NOMO-1 treated with dmso at 0.1 percent for 144 hours (cell line): ENCODE results near the gene TMEM9B.

Source experiments
- DNase-seq: peaks from one replicate; lab custom pipeline; 2025; ENCODE audit not compliant: unreplicated experiment; lab: John Stamatoyannopoulos, UW

The TMEM9B gene

DNA sequence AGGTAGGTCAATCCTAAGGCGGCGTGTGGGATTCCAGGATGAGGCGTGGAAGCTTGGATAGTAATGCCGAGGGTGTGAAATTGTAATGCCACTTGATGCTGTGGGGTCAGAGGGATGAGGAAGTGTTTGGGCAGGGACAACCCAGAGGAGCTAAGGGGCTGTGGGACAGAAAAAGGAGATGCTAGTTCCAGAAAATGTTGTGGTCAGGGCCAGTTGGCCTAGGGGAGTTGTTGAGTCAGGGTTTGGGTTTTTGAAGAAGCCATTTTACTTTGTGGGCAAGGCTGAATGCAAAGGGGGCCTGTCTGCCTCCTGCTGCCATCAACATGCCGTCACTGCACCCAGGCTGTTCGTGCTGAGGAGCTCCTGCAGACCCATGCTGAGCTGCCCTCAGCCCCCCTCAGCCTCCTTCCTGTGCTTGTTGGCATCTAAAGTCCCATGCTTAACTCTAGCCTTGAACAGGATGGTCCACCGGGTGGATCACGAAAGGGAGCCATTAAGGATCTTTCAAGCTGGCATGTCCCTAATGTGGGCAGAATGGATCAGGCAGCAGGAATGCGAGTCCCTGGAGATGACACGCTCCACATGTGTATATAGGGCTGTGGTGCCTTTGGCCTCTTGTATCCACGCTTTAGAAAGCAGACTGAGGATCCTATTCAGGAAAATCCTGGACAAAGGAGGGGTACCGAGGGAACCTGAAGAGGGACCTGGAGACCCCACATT lies 33.6 kb downstream of the TMEM9B start:
- no peak for DNase-seq

DNA sequence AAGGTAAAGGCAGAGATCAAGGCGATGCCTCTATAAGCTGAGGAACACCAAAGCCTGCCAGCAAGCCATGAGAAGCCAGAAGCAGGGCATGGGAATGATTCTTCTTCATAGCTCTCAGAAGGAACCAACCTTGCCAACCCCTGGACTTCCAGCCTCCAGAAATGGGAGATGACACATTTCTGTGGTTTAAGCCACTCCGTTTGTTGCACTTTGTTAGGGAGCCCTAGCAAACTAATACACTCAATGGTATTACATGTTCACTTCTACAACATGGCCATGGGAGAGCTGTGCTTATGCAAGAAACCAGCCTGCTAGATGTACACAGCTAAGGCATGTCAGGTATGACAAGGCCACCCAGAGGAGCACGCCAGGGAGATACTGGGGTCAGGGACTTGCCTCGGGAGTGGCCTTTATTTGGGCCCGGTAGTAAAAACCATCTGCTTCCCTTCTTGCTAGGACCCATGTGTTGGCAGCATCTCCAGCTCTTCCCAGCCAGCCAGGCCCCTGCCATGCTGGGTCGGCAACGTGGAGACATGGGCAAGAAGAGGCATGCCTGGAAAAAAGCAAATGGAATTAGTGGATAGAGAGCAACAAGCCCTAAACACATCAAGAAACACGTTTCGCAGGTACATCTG lies 35.1 kb downstream of the TMEM9B start:
- no peak for DNase-seq

DNA sequence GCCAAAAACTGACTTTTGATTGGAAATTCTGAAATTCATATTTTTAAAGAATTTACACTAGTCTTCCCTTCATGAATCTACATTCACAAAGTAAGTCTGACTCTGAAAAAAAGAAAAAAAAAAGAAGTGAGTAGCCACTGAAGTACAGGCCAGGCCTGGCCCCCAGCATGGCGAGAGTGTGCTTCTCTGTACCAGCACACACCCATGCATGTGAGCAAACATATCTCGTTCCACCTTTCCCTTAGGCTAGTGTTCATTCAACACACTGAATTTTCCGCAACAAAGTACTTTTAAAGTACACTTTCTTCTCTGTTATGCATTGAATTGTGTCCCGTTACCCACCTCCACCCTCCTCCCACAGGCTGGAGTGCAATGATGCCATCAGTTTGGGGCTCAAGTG lies 36.0 kb downstream of the TMEM9B start:
- DNase-seq: no peak

DNA sequence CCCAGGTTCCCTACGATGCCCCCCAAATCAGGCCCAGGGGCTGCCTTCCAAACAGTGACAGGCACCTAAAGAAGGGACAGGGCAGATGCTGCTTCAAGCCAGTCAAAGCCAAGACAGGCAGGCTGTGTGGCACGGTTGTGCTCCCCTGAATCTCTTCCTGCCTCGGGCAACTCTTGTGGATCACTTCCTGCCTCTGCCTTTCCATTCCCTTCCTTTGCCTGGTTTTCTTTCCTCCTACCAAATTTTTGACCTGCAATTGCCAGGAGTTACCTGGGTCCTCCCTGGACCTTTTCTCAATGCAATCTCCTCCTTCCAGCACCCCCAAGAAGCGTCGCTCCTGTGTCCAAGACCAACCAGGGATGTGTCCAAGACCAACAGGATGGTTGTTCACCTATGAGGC lies 37.0 kb downstream of the TMEM9B start:
- no peak for DNase-seq

DNA sequence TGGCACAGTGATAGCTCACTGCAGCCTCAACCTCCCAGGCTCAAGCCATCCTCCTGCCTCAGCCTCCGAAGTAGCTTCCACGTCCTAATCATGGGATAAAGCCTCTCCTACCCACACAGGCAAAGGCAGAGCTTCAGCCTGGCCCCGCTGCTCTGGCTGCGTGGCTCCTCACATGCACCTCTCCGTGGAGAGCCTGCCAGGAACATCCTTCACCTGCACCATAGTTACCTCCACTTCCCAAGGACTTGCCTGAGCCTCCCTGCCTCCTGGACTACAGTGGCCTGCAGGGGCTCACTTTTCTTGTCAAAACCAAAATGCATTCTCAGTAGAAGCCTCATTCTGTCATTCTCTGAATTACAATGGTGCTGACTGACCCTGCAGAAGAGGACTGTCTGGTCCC lies 38.0 kb downstream of the TMEM9B start:
- DNase-seq: no peak

DNA sequence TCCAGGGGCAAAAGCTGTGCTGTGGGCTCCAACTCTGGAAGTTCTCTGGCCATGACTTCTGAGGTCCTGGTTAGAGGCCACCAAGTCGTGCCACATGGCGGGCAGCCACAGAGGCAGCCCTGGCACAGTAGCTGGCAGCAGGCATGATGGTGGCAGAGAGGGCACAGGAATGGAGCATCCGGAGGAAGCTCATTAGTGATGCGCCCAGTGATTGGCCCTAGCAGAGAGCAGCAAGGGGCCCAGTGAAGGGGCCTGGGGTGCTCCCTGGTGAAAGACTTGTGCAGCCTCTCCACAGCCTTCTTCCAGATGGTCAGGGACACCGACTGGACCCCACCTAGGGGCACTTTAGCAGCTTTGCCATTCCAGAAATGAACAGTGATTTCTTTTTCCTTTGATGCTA lies 38.5 kb downstream of the TMEM9B start:
- no peak for DNase-seq

DNA sequence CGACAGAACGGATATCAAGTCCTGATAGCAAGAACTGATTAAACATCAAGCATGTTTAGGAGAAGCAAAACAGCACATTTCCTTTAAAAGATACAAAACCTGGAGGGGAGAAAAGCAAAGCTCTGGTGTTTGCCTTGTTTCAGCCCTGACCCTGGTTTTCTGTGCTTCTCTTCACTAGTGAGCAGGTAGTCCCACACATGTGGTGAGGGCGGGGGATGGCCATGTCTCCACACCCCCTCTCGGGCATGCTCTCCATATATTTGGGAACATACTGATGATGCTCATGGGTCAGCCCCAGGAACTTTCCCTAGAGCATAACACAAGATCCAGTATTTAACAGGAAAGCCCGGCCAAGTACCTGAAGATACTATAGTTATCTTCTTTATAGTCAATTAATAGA lies 41.6 kb downstream of the TMEM9B start:
- DNase-seq: no peak

DNA sequence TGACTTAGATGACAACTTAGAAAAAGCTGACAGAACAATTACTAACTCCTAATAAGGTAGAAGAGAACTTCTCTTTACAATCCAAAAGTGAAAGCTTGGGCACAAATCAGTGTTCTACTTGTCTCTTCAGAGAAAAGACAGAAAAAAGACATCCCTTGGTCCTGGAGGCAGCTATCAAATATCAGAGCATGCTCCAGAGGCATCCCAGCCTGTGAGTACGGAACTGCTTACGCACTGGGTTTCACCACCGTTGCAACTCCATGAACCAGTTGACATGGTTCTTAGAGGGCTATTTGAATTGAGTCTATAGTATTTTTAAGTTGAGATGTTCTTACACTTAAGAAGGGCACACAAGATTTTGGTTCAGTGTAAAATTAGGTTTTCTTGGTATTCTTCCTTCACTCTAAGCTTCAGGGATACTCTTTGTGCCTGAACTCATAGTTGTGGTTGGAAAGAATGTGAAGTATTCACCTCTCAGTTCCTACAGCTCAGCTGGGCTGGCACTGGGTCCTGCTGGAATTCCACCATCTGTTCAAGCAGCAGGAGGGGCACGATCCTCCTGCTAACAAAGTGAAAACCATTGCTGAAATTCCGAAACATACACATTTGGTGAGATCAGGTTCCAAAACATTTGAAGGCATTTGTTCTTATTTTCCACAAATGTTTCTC lies 47.0 kb downstream of the TMEM9B start:
- no peak for DNase-seq

DNA sequence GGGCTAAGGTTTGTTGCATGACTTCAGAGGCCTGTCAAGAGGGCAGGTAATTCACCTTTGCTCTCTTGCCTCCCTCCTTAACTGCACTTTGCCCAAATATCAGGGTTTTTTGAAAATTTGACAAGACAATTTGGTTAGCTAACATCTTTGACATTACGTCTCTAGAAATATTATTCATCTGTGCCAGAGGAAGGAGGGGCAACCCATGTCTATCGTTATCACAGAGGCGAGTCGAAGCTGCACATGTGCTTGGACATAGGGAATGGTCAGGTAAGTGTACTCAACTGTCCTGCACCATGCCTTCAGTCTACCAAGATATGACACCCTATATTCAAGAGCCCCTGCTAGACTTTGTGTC lies 49.6 kb downstream of the TMEM9B start:
- DNase-seq: no peak

DNA sequence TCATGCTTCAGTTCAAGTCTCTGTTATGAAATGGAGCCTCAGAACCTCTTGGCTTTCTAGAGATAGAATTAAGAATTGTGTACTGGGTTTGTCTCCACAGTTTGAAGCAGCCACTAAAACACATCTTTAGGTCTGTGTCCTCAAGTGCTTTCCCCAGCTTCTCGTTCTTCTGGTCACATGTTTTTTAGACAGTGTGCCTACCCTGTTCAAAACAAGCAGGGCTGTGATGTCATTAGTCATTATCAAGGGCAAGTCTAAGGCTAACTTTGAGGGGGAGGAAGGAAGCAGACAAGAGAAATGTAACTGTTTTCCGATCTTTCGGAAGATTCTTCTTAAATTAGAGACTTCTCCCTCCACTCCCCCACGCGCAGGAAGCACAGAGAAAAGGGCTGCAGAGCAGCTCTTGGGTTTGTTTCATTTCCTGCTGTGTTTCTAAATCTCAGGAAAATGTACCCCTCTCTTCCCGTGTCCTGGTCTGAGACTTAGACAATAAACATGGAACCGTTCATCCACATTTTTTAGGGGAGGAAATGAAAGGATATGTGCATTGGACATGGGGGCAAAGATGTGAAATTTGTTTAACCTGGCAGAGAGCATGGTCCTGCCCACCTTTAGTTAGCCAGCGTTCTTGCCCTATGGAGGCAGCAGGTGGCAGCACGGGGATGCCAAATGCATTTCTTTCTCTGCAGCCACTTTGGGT lies 50.1 kb downstream of the TMEM9B start:
- no peak for DNase-seq

DNA sequence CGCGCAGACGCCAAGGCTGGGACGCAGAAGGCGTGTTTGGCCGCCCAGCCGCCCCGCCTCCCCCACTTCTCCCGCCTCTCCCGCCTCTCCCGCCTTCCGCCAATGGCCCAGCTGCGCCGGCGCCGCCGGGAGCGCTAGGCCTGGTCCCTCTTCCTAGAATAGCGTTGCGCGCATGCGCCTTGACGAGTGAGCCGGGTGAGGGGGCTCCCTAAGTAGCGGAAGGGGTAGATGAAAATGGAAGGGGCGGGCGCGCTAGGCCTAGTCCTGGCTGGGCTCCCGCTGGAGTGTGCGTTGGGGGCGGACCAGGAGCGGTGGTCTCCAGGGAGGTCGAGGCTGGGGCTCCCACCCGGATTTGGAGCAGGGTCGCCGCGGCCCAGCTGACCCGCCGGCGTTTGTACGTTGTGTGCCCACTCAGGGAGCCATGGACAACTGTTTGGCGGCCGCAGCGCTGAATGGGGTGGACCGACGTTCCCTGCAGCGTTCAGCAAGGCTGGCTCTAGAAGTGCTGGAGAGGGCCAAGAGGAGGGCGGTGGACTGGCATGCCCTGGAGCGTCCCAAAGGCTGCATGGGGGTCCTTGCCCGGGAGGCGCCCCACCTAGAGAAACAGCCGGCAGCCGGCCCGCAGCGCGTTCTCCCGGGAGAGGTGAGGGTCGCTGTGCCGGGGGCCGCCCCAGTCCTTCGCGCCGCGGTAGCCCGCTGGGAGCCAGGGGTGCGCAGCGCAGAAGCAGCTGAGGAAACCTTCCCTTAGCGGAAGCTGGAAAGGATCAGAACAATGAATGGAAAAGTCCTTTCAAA lies 53.0 kb downstream of the TMEM9B start, which contains the start of gene AKIP1:
Gene AKIP1, plus strand, starts transcription at position 161 of the 795 bp plus-strand sequence. Its CDS starts 261 bp downstream, at position 422.
- DNase-seq: peak; percentile 79

DNA sequence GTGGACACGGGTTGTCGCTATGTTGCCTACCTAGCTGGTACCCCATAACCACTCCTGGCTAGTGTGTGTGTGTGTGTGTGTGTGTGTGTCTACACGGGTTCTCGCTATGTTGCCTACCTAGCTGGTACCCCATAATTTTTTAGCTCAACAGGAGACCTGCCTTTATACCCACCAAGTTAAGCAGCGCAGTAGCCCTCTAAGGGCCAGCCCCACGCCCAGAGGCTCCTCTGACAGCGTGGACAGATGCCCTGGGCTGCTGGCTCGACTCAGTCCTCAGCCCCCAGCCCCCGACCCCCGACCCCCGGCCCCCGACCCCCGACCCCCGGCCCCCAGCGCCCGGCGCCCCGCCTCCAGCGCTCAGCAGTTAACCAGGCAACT lies 53.6 kb downstream of the TMEM9B start:
- DNase-seq: no peak

DNA sequence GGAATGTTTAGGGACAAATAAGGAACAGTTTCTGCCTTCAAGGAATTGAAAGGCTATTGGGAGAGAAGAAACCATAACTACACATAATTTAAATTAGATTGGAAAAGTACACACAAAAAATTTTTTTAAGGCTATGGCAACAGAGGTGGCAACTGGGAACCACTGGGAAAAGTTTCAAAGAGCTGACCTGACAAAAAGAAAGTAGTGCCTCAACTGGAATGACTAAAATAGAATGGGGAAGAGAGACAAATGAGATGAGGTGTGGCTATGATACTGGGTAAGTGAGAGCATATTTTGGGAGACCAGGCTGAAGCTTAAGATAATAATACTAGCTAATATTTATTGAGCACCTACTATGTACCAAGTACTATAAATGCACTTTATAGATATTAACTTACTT lies 56.1 kb downstream of the TMEM9B start:
- DNase-seq: no peak

DNA sequence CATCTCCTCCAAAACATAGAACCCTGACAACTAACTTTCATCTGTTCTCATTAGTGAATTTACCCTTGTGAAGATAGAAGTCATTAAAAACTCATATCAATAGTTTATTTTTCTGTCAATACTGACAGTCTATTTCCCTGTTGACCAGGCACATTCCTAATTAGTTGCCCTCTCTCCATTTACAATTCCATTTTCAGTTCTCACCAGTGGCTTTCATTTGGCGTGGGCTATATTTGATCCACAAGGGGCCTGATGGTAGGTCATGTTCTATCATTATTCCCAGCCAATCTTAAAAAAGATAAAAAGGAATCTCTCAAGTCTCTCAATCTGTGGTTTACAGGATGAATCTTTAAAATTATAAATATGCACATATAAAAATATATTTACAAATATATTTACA lies 57.1 kb downstream of the TMEM9B start:
- DNase-seq: no peak

DNA sequence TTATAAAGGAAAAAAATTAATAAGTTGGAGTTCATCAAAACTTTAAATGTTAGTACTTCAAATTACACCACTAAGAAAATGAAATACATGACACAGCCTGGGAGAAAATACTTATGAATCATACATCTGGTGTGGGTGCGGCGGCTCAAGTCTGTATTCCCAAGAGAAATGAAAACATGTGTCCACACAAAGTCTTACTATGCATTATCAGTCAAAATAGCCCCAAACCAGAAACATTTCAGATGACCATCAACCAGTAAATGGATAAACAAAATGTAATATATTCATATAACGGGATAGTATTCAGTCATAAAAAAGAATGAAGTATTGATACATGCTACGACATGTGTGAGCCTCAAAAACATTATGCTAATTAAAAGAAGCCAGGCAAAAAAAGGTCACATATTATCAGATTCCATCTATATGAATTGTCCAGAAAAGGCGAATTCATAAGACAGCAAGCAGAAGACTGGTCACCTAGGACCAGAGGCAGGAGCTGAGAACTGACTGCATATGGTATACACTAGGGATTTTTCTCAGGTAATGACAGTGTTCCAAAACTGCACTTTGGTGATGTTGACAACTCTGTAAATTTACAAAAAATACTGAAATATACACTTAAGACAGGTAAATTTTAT lies 58.6 kb downstream of the TMEM9B start:
- DNase-seq: no peak

DNA sequence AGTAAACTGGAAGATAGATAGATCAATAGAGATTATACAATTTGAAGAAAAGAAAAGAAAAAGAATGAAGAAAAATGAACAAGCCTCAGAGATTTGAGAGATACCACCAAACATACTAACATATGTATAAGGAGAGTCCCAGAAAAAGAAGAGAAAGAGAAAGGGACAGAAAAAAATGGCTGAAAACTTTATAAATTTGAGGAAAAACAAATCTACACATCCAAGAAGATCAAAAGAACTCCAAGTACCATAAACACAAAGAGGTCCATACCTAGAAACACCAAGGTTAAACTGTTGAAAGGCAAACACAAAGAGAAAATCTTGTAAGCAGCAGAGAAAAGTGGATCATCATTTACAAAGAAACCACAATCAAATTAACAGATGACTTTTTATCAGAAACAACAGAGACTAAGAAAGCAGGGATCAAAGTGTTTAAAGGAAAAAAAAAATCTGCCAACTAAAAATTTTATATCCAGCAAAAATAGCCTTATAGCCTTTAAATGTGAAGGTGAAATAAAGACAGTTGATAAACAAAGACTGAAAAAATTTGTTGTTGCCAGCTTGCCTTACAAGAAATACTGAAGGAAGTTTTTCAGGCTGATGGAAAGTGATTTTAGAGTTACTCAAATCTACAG lies 65.0 kb downstream of the TMEM9B start:
- no peak for DNase-seq
